ENCODE results near the gene GPR35. TPM values are rescaled to one million over a fixed set of nuclear protein-coding genes. Genes with fewer than 3 reads are reported as not detected.
A peak's percentile ranks its signal among the peaks of the same experiment; 100 is the strongest.

Gene GPR35
- total and polyA plus RNA-seq, 2 of the 13 experiments (the other 11 are each of a cell fraction or from before 2014, with no cell fraction given): 27.1 to 44.2 TPM

- TF ChIP-seq PRPF4 (IDR thresholded peaks at IDR 0.05; ENCODE audit: low read depth, low read length, poor library complexity, severe bottlenecking): no peak
- TF ChIP-seq ZBTB46 (CRISPR knock-in tag; IDR thresholded peaks at IDR 0.05; ENCODE audit: borderline replicate concordance): no peak
- TF ChIP-seq SMAD9 (CRISPR knock-in tag; IDR thresholded peaks at IDR 0.05): no peak
- TF ChIP-seq BRCA1 (CRISPR knock-in tag; IDR thresholded peaks at IDR 0.05): no peak; the same call in none of the 2 replicates
- TF ChIP-seq ZBTB1 (CRISPR knock-in tag; IDR thresholded peaks at IDR 0.05; ENCODE audit: borderline replicate concordance): no peak
- TF ChIP-seq ZNF607 (CRISPR knock-in tag; IDR thresholded peaks at IDR 0.05; ENCODE audit: borderline replicate concordance): no peak
- peak; percentile 71; the same call in 1 of the 2 replicates for TF ChIP-seq ZNF124 (CRISPR knock-in tag; IDR thresholded peaks at IDR 0.05)
- no peak for TF ChIP-seq FOSL1 (CRISPR knock-in tag; IDR thresholded peaks at IDR 0.05; ENCODE audit: borderline replicate concordance)
- TF ChIP-seq, protein P1, sequence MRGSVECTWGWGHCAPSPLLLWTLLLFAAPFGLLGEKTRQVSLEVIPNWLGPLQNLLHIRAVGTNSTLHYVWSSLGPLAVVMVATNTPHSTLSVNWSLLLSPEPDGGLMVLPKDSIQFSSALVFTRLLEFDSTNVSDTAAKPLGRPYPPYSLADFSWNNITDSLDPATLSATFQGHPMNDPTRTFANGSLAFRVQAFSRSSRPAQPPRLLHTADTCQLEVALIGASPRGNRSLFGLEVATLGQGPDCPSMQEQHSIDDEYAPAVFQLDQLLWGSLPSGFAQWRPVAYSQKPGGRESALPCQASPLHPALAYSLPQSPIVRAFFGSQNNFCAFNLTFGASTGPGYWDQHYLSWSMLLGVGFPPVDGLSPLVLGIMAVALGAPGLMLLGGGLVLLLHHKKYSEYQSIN (CRISPR knock-in tag; IDR thresholded peaks at IDR 0.05; ENCODE audit: borderline replicate concordance): no peak
- TF ChIP-seq GPN1 (CRISPR knock-in tag; IDR thresholded peaks at IDR 0.05; ENCODE audit: borderline replicate concordance): no peak; the same call in 1 of the 2 replicates
- no peak for TF ChIP-seq AGO1 (IDR thresholded peaks at IDR 0.05; ENCODE audit: low read depth, low read length, poor library complexity, severe bottlenecking)
- TF ChIP-seq SOX13 (IDR thresholded peaks at IDR 0.05): no peak
- TF ChIP-seq SOX13 (CRISPR knock-in tag; conservative IDR thresholded peaks at IDR 0.05 in 1 of 2, IDR thresholded peaks at IDR 0.05 in 1 of 2): peak in 1 of 2 experiments; percentile 58; a peak in 1 of 4 replicates
- no peak for TF ChIP-seq KLF12 (CRISPR knock-in tag; IDR thresholded peaks at IDR 0.05; ENCODE audit: borderline replicate concordance)
- 0 out of 2 replicates have a peak, but pooled peaks have one; percentile 72 for TF ChIP-seq CSRNP2 (CRISPR knock-in tag; conservative IDR thresholded peaks at IDR 0.05; ENCODE audit: low read depth)
- TF ChIP-seq, protein P2, sequence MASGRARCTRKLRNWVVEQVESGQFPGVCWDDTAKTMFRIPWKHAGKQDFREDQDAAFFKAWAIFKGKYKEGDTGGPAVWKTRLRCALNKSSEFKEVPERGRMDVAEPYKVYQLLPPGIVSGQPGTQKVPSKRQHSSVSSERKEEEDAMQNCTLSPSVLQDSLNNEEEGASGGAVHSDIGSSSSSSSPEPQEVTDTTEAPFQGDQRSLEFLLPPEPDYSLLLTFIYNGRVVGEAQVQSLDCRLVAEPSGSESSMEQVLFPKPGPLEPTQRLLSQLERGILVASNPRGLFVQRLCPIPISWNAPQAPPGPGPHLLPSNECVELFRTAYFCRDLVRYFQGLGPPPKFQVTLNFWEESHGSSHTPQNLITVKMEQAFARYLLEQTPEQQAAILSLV (CRISPR knock-in tag; IDR thresholded peaks at IDR 0.05; ENCODE audit: borderline replicate concordance): peak; percentile 79; the same call in 1 of the 2 replicates
- TF ChIP-seq ZNF512 (CRISPR knock-in tag; IDR thresholded peaks at IDR 0.05): peak; percentile 67; the same call in 1 of the 2 replicates
- peak; percentile 36; the same call in 1 of the 2 replicates for TF ChIP-seq RARA (CRISPR knock-in tag; IDR thresholded peaks at IDR 0.05)
- TF ChIP-seq SAFB2 (CRISPR knock-in tag; IDR thresholded peaks at IDR 0.05; ENCODE audit: borderline replicate concordance, low read depth): 0 out of 2 replicates have a peak, but pooled peaks have one; percentile 49
- peak; percentile 75; the same call in 1 of the 2 replicates for TF ChIP-seq MIER3 (CRISPR knock-in tag; IDR thresholded peaks at IDR 0.05; ENCODE audit: borderline replicate concordance)
- TF ChIP-seq, protein P3, sequence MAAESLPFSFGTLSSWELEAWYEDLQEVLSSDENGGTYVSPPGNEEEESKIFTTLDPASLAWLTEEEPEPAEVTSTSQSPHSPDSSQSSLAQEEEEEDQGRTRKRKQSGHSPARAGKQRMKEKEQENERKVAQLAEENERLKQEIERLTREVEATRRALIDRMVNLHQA (CRISPR knock-in tag; IDR thresholded peaks at IDR 0.05): no peak
These were observed 38.9 kb upstream of the GPR35 start, which contains the start of gene CAPN10 (continued) for GRCh38 chr2:240586198-240586918.
